ENCODE measurements around the gene ZSWIM8. TPM values are rescaled to one million over a fixed set of nuclear protein-coding genes. Genes with fewer than 3 reads are reported as not detected.

Gene ZSWIM8
- total RNA-seq, 1 experiment from 2014 or later = 24.1 TPM

GRCh38 chr10:73840403-73841060 lies 55.1 kb downstream of the ZSWIM8 start:
- Histone ChIP-seq H3K27me3 (no peaks in the 10 kb centered on the region), H3K9me3 (no peaks in the 10 kb centered on the region), H3K36me3 (peaks cover 39% of the 10 kb centered on the region), H3K4me3 (no peak overlapping the region)
- no peak for DNase-seq

GRCh38 chr10:73841061-73841421 lies 55.6 kb downstream of the ZSWIM8 start:
- Histone ChIP-seq H3K36me3 (peaks cover 37% of the 10 kb centered on the region), H3K9me3 (no peaks in the 10 kb centered on the region), H3K27me3 (no peaks in the 10 kb centered on the region), H3K4me3 (no peak overlapping the region)
- no peak for DNase-seq

- H3K36me3 ChIP-seq = peaks cover 37% of the 10 kb centered on the region
- no peaks in the 10 kb centered on the region for H3K9me3 ChIP-seq
- H3K27me3 ChIP-seq = no peaks in the 10 kb centered on the region
- H3K4me3 ChIP-seq = no peak overlapping the region
- DNase-seq = no peak
These were observed 56.3 kb downstream of the ZSWIM8 start for GRCh38 chr10:73841526-73842285.

GRCh38 chr10:73842349-73842748 lies 56.9 kb downstream of the ZSWIM8 start:
- Histone ChIP-seq H3K4me3 (no peak overlapping the region), H3K9me3 (no peaks in the 10 kb centered on the region), H3K27me3 (no peaks in the 10 kb centered on the region), H3K36me3 (peaks cover 38% of the 10 kb centered on the region)
- no peak for DNase-seq

- Histone ChIP-seq H3K36me3 (peaks cover 40% of the 10 kb centered on the region), H3K4me3 (no peak overlapping the region), H3K9me3 (no peaks in the 10 kb centered on the region), H3K27me3 (no peaks in the 10 kb centered on the region)
- no peak for DNase-seq
These were observed 57.9 kb downstream of the ZSWIM8 start for GRCh38 chr10:73843261-73843660.

- no peak for DNase-seq
- Histone ChIP-seq H3K9me3 (no peaks in the 10 kb centered on the region), H3K36me3 (peaks cover 42% of the 10 kb centered on the region), H3K27me3 (no peaks in the 10 kb centered on the region), H3K4me3 (no peak overlapping the region)
These were observed 61.6 kb downstream of the ZSWIM8 start for GRCh38 chr10:73847031-73847430.

GRCh38 chr10:73848821-73849489 lies 63.5 kb downstream of the ZSWIM8 start:
- peak; percentile 62 for DNase-seq
- Histone ChIP-seq H3K27me3 (no peaks in the 10 kb centered on the region), H3K4me3 (no peak overlapping the region), H3K36me3 (peaks cover 56% of the 10 kb centered on the region), H3K9me3 (no peaks in the 10 kb centered on the region)

GRCh38 chr10:73850211-73850610 lies 64.8 kb downstream of the ZSWIM8 start:
- Histone ChIP-seq H3K27me3 (no peaks in the 10 kb centered on the region), H3K9me3 (no peaks in the 10 kb centered on the region), H3K4me3 (no peak overlapping the region), H3K36me3 (peaks cover 62% of the 10 kb centered on the region)
- DNase-seq = no peak

- H3K36me3 ChIP-seq = peaks cover 62% of the 10 kb centered on the region
- DNase-seq = no peak
- no peaks in the 10 kb centered on the region for H3K9me3 ChIP-seq
- no peak overlapping the region for H3K4me3 ChIP-seq
- H3K27me3 ChIP-seq = no peaks in the 10 kb centered on the region
These were observed 65.6 kb downstream of the ZSWIM8 start for GRCh38 chr10:73850863-73851461.

Other genes starting within 250 kb of the ZSWIM8 start
- gene USP54, start 194.3 kb upstream of the ZSWIM8 start, total RNA-seq (2014; rRNA removed; shearing (Covaris generic); ENCODE audit: low replicate concordance) = 5.3 and 10.2 TPM in 2 replicates
- not detected in 2 replicates for gene MYOZ1, start 144.1 kb upstream of the ZSWIM8 start, total RNA-seq (2014; rRNA removed; shearing (Covaris generic); ENCODE audit: low replicate concordance)
- gene SYNPO2L, start 129.6 kb upstream of the ZSWIM8 start, total RNA-seq (2014; rRNA removed; shearing (Covaris generic); ENCODE audit: low replicate concordance) = not detected in 2 replicates
- gene AGAP5, start 87.5 kb upstream of the ZSWIM8 start, total RNA-seq (2014; rRNA removed; shearing (Covaris generic); ENCODE audit: low replicate concordance) = 1.1 and 3.1 TPM in 2 replicates
- 58.8 and 74.6 TPM in 2 replicates for gene SEC24C, start 41.2 kb upstream of the ZSWIM8 start, total RNA-seq (2014; rRNA removed; shearing (Covaris generic); ENCODE audit: low replicate concordance)
- 58.5 and 93.9 TPM in 2 replicates for gene CHCHD1, start 3.6 kb upstream of the ZSWIM8 start, total RNA-seq (2014; rRNA removed; shearing (Covaris generic); ENCODE audit: low replicate concordance)
- 1.8 and 4.2 TPM in 2 replicates for gene NDST2, start 26.0 kb downstream of the ZSWIM8 start, total RNA-seq (2014; rRNA removed; shearing (Covaris generic); ENCODE audit: low replicate concordance)
- 16.5 and 24.0 TPM in 2 replicates for gene CAMK2G, start 88.9 kb downstream of the ZSWIM8 start, total RNA-seq (2014; rRNA removed; shearing (Covaris generic); ENCODE audit: low replicate concordance)
- gene PLAU, start 125.5 kb downstream of the ZSWIM8 start, total RNA-seq (2014; rRNA removed; shearing (Covaris generic); ENCODE audit: low replicate concordance) = 169 and 219 TPM in 2 replicates
- 109 and 112 TPM in 2 replicates for gene VCL, start 212.5 kb downstream of the ZSWIM8 start, total RNA-seq (2014; rRNA removed; shearing (Covaris generic); ENCODE audit: low replicate concordance)

Data from MG63 (cell line).